BLaER1 (cell line): ENCODE data around the gene SLC2A11.
A peak's percentile ranks its signal among the peaks of the same experiment; 100 is the strongest.

ENCODE experiments used
- H3K27ac ChIP-seq: shearing (Covaris generic); formaldehyde crosslinking; 2 replicates; pipeline ENCODE4 v1.8.1; 2022
- H3K27me3 ChIP-seq: shearing (Covaris generic); formaldehyde crosslinking; 2 replicates; pipeline ENCODE4 v1.8.1; 2022
- H3K36me3 ChIP-seq: shearing (Covaris generic); formaldehyde crosslinking; 2 replicates; pipeline ENCODE4 v1.8.1; 2022
- H3K4me1 ChIP-seq: shearing (Covaris generic); formaldehyde crosslinking; 2 replicates; pipeline ENCODE4 v1.8.1; 2022
- H3K4me2 ChIP-seq: shearing (Covaris generic); formaldehyde crosslinking; 2 replicates; pipeline ENCODE4 v1.8.1; 2022
- H3K4me3 ChIP-seq: shearing (Covaris generic); formaldehyde crosslinking; 2 replicates; pipeline ENCODE4 v1.8.1; 2022
- H3K9ac ChIP-seq: shearing (Covaris generic); formaldehyde crosslinking; 2 replicates; pipeline ENCODE4 v1.8.1; 2022
- H3K9me3 ChIP-seq: shearing (Covaris generic); formaldehyde crosslinking; 2 replicates; pipeline ENCODE4 v1.8.1; 2022
- H4K20me1 ChIP-seq: shearing (Covaris generic); formaldehyde crosslinking; 2 replicates; pipeline ENCODE4 v1.8.1; 2022
- Cebpa-rat ChIP-seq: shearing (Covaris generic); IDR thresholded peaks from 2 replicates; pipeline ENCODE4 v1.8.1; 2022

Gene SLC2A11

GRCh38 chr22:23884140-23884539, 26.5 kb downstream of the SLC2A11 start:
- Histone ChIP-seq H3K36me3 (peaks cover 28% of the 10 kb centered on the region), H3K9me3 (peaks cover 10% of the 10 kb centered on the region; the same call in 1 of the 2 replicates), H3K9ac (no peak overlapping the region), H4K20me1 (no peaks in the 10 kb centered on the region), H3K4me3 (no peak overlapping the region), H3K27ac (0 out of 2 replicates have a peak overlapping the region, but pooled peaks have one; percentile 8), H3K4me2 (no peak overlapping the region), H3K27me3 (no peaks in the 10 kb centered on the region), H3K4me1 (peaks cover 14% of the 10 kb centered on the region; the same call in 1 of the 2 replicates)
- TF ChIP-seq Cebpa-rat: no peak

- no peak overlapping the region for H3K4me3 ChIP-seq
- H3K27me3 ChIP-seq: no peaks in the 10 kb centered on the region
- H3K9ac ChIP-seq: no peak overlapping the region
- no peak overlapping the region for H3K27ac ChIP-seq
- H3K4me1 ChIP-seq: peaks cover 25% of the 10 kb centered on the region
- no peaks in the 10 kb centered on the region; the same call in 1 of the 2 replicates for H3K36me3 ChIP-seq
- no peak for TF ChIP-seq Cebpa-rat
- no peaks in the 10 kb centered on the region for H4K20me1 ChIP-seq
- H3K9me3 ChIP-seq: no peaks in the 10 kb centered on the region
- no peak overlapping the region for H3K4me2 ChIP-seq
Measured at GRCh38 chr22:23888615-23889401, 31.1 kb downstream of the SLC2A11 start.

- Histone ChIP-seq H3K27me3 (no peaks in the 10 kb centered on the region), H3K9ac (no peak overlapping the region), H3K36me3 (no peaks in the 10 kb centered on the region), H3K27ac (no peak overlapping the region), H3K4me3 (no peak overlapping the region), H4K20me1 (no peaks in the 10 kb centered on the region), H3K9me3 (no peaks in the 10 kb centered on the region), H3K4me2 (no peak overlapping the region), H3K4me1 (peaks cover 21% of the 10 kb centered on the region)
- TF ChIP-seq Cebpa-rat: no peak
Measured at GRCh38 chr22:23889620-23890019, 31.9 kb downstream of the SLC2A11 start.

- TF ChIP-seq Cebpa-rat: no peak
- peaks cover 19% of the 10 kb centered on the region for H4K20me1 ChIP-seq
- no peak overlapping the region for H3K27ac ChIP-seq
- no peaks in the 10 kb centered on the region for H3K27me3 ChIP-seq
- H3K36me3 ChIP-seq: peaks cover 15% of the 10 kb centered on the region
- no peak overlapping the region for H3K4me3 ChIP-seq
- no peak overlapping the region for H3K9ac ChIP-seq
- peaks cover 35% of the 10 kb centered on the region for H3K4me1 ChIP-seq
- H3K4me2 ChIP-seq: no peak overlapping the region
- no peaks in the 10 kb centered on the region for H3K9me3 ChIP-seq
Measured at GRCh38 chr22:23891726-23892125, 34.1 kb downstream of the SLC2A11 start.

- Histone ChIP-seq H3K27me3 (no peaks in the 10 kb centered on the region), H3K4me3 (no peak overlapping the region), H3K9ac (no peak overlapping the region), H3K4me1 (peaks cover 39% of the 10 kb centered on the region), H3K36me3 (peaks cover 19% of the 10 kb centered on the region), H3K27ac (no peak overlapping the region), H3K4me2 (no peak overlapping the region), H4K20me1 (peaks cover 23% of the 10 kb centered on the region), H3K9me3 (no peaks in the 10 kb centered on the region)
- TF ChIP-seq Cebpa-rat: no peak
Measured at GRCh38 chr22:23892130-23892529, 34.5 kb downstream of the SLC2A11 start.

- no peaks in the 10 kb centered on the region for H3K27me3 ChIP-seq
- no peak overlapping the region for H3K4me3 ChIP-seq
- peak overlapping the region; percentile 97 for H3K4me2 ChIP-seq
- H3K9me3 ChIP-seq: no peaks in the 10 kb centered on the region
- H3K4me1 ChIP-seq: peaks cover 43% of the 10 kb centered on the region
- H3K27ac ChIP-seq: no peak overlapping the region
- H3K9ac ChIP-seq: no peak overlapping the region
- peaks cover 26% of the 10 kb centered on the region for H4K20me1 ChIP-seq
- TF ChIP-seq Cebpa-rat: no peak
- peaks cover 23% of the 10 kb centered on the region for H3K36me3 ChIP-seq
Measured at GRCh38 chr22:23892706-23893105, 35.0 kb downstream of the SLC2A11 start.

GRCh38 chr22:23893121-23893944, 35.7 kb downstream of the SLC2A11 start:
- peak overlapping the region; percentile 90 for H3K9ac ChIP-seq
- peak overlapping the region; percentile 97 for H3K4me2 ChIP-seq
- peaks cover 48% of the 10 kb centered on the region for H3K4me1 ChIP-seq
- H3K27ac ChIP-seq: peak overlapping the region; percentile 91
- H3K4me3 ChIP-seq: peak overlapping the region; percentile 85
- no peak for TF ChIP-seq Cebpa-rat
- no peaks in the 10 kb centered on the region for H3K27me3 ChIP-seq
- H3K36me3 ChIP-seq: peaks cover 30% of the 10 kb centered on the region
- peaks cover 26% of the 10 kb centered on the region for H4K20me1 ChIP-seq
- H3K9me3 ChIP-seq: no peaks in the 10 kb centered on the region

GRCh38 chr22:23893945-23894709, 36.5 kb downstream of the SLC2A11 start, which contains the start of gene MIF:
Gene MIF, plus strand, starts transcription at chr22:23894383. Its CDS starts 92 bp downstream, at chr22:23894475.
- peak within 1 kb of the TSS; percentile 97 for H3K4me2 ChIP-seq
- H3K9me3 ChIP-seq: no peaks in the 10 kb centered on the region
- H3K36me3 ChIP-seq: peaks cover 38% of the 10 kb centered on the region
- no peak for TF ChIP-seq Cebpa-rat
- H3K27ac ChIP-seq: peak within 1 kb of the TSS; percentile 91
- H3K4me1 ChIP-seq: peaks cover 43% of the 10 kb centered on the region
- H4K20me1 ChIP-seq: peaks cover 26% of the 10 kb centered on the region
- no peaks in the 10 kb centered on the region for H3K27me3 ChIP-seq
- peak within 1 kb of the TSS; percentile 90 for H3K9ac ChIP-seq
- H3K4me3 ChIP-seq: peak within 1 kb of the TSS; percentile 85

- no peaks in the 10 kb centered on the region for H3K27me3 ChIP-seq
- TF ChIP-seq Cebpa-rat: no peak
- peak overlapping the region; percentile 85 for H3K4me3 ChIP-seq
- H3K27ac ChIP-seq: peak overlapping the region; percentile 91
- peak overlapping the region; percentile 97 for H3K4me2 ChIP-seq
- H3K9me3 ChIP-seq: peaks cover 6% of the 10 kb centered on the region; the same call in 1 of the 2 replicates
- H4K20me1 ChIP-seq: peaks cover 26% of the 10 kb centered on the region
- H3K4me1 ChIP-seq: peaks cover 43% of the 10 kb centered on the region
- peak overlapping the region; percentile 90 for H3K9ac ChIP-seq
- peaks cover 46% of the 10 kb centered on the region for H3K36me3 ChIP-seq
Measured at GRCh38 chr22:23894710-23895598, 37.3 kb downstream of the SLC2A11 start.
